T-helper 2 cell treated with Interferon-gamma antibody and Interleukin-4, amounts not matched to agents 100 ng/mL and 5 ng/mL, for 36 hours (primary cell): ENCODE data around the gene STX19. TPM values are rescaled to one million over a fixed set of nuclear protein-coding genes. Genes with fewer than 3 reads are reported as not detected.

Experiments
- intact Hi-C: fragments of 100-400 bp; cut with micrococcal nuclease; formaldehyde crosslinking; loops from one replicate; pipeline ENCODE4 v1.15.1; 2023
- total RNA-seq: library from RNA; stranded (reverse); gene quantifications from 2 replicates; pipeline ENCODE4 v1.2.3, GENCODE V29; 2022

Gene STX19
- total RNA-seq, 1 donor from 2014 or later = not detected

GRCh38 chr3:94036909-94037507 is 8.6 kb upstream of the STX19 start:
- intact Hi-C loops = no loop called here

- intact Hi-C loops = no loop called here
Observed at GRCh38 chr3:94026623-94027022, 1.8 kb downstream of the STX19 start.

DNA sequence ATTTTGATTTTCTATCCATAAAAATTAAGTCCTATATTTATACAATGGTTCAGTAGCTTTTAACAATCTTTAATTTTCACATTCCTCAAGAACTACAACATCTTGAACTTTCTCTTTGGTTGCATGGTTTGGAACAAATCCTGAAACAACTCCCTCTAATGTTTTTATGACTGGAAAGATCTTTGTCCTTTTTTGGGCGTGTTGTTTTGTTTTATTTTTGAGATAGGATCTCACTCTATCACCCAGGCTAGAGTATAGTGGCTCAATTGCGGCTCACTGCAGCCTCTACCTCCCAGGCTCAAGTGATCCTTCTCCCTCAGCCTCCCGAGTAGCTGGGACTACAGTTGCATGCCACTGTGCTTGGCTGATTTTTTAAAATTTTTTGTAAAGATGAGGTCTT is 4.0 kb downstream of the STX19 start:
- intact Hi-C loops = no loop called here

DNA sequence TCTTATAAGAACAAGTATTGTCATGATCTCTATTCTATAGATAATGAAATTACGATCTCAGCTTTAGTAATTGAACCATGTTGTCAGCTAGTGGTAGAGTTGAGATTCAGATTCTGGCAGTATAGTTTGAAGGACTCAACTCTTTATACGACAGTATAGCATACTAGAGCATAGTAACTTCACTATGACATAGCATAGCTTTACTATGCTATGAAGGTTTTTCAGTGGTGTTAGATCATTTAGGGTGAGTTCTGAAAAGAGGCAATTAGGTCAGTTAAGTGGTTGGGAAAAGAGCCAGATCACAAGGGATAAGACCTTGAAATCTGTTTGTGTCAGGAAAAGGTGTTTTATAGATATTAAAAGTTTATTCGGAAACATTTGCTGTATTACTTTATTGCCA is 8.1 kb downstream of the STX19 start:
- intact Hi-C loops = no loop called here

- intact Hi-C loops = no loop called here
Observed at GRCh38 chr3:94019659-94020058, 8.7 kb downstream of the STX19 start.

- intact Hi-C loops = no loop called here
Observed at GRCh38 chr3:94015025-94015424, 13.4 kb downstream of the STX19 start.

DNA sequence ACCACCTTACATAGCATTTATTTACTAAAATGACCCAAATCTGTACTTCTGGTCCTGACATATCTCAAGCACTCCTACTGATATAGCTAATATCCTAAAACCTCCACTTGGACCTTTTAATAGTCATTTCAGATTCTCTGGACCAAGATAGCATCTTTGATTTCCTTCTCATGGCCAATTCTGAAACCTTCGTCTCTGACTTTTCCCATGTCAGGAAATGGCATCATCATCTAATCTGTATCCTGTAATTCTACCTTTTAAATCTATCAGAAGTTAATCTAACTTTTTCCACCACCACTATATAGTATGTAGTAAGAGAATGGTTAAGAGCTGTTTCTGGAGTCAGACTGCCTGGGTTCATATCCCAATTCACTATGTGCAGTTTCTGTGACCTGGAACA is 16.2 kb downstream of the STX19 start:
- intact Hi-C loops = loop anchor here (1.0 kb wide), 1 partner anchor 51 kb away; the partner anchor contains the start of gene NSUN3

- intact Hi-C loops = no loop called here
Observed at GRCh38 chr3:94011233-94011711, 17.1 kb downstream of the STX19 start.

DNA sequence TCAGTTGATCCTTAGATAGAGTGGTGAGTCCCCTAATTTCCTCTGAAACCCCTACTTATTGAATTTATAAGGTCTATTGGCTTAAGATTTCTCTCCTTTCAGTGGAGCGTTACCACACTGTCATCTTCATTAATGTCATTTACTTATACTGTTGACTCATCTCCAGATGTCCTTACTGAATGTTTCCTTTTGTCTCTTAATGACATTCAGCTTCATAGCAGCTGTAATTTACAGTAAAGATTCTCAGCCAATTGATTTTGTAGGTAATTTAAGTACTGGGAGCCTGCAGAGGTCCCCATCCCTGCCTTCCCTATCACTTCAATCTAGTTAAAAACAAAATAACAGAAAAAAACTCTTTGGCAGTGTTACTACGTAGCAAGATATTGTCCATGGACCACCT is 18.8 kb downstream of the STX19 start:
- intact Hi-C loops = no loop called here

- intact Hi-C loops = no loop called here
Observed at GRCh38 chr3:94008253-94008652, 20.1 kb downstream of the STX19 start.

GRCh38 chr3:94004301-94004910 is 24.0 kb downstream of the STX19 start:
- intact Hi-C loops = loop anchor here (1.0 to 2.0 kb wide), 5 partner anchors 25 to 244 kb away; partner anchors contain the start of gene NSUN3

DNA sequence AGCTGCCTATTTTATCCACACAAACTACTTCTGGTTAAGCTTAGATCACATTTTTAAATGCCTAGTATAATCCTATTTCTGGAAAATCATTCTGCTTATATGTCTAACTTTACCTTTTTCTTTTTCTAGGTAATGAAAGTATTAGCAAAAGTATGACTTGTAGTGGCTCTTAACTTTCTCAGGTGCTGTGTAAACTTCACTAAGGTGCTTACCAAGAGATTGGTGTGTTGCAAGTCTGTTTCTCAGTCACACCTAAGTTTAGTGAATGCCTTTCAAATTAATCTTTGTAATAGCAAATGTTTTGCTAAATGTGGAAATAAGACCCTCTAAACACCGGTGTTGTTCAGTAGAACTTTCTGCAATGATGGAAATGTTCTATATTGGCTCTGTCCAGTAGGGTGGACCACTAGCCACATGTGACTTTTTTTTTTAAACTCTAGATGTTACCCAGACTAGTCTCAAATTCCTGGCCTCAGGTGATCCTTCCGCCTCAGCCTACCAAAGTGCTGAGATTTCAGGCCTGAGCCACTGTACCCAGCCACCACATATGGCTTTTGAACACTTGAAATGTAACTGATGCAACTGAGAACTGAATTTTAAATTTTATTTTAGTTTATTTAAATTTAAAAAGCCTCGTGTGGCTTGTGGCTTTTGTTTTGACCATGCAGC is 26.4 kb downstream of the STX19 start:
- intact Hi-C loops = no loop called here

DNA sequence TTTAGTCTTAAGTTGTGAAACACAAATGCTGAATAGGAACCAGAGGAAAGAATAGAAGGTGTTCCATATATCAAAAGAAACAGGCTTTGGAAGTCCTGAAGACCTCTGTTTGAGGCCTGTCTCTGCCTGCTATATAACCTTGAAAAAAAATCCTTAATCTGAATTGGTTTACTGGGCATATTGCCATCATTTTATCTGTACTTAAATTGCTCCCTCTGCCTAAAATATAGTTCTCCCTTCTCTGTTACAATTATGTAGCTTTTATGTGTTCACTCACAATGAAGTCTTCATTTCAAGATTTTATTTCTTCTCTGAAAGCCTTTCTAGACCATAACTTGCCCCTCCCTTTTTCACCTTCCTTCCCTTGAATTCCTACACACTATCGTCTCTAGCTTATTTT is 27.2 kb downstream of the STX19 start:
- intact Hi-C loops = no loop called here

DNA sequence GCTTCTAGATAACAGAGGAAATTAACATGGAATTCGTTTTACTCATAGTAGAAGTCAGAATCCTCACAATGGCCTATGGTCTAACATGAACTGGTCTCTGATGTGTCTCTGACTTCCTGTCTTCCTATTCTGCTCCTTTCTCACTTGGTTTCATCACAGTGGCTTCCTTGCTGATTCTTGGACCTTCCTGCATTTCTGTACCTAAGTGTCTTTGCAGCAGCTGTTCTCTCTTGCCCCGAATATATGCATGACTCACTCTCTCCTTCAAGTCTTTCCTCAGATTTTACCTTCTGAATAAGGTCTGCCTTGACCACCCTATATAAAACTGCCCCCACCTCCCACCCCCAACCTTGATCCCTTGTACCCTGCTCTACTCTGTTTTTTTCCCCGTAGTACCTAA is 34.3 kb downstream of the STX19 start:
- intact Hi-C loops = no loop called here

GRCh38 chr3:93992207-93992606 is 36.2 kb downstream of the STX19 start:
- intact Hi-C loops = no loop called here

GRCh38 chr3:93991631-93992030 is 36.8 kb downstream of the STX19 start:
- intact Hi-C loops = no loop called here

GRCh38 chr3:93989241-93989640 is 39.2 kb downstream of the STX19 start:
- intact Hi-C loops = no loop called here

DNA sequence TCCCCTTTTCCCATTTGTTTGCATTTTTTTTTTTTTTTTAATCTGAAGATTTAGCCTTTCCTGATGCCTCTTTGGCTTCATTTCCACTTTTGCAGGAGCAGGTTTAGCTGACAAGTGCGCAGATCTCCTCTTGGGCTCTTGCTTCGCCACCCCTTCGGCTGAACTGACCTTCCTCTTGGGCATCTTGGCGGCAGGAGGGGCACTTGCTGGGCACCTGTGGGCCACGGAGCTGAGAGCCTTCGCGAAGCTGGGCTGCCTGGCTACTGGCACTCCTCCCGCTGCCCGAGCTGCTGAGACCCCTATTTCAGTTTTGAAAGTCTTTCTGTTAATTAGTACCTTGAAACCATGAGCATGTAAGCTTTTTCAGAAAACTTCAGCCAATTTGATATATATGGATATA is 39.6 kb downstream of the STX19 start:
- intact Hi-C loops = no loop called here

DNA sequence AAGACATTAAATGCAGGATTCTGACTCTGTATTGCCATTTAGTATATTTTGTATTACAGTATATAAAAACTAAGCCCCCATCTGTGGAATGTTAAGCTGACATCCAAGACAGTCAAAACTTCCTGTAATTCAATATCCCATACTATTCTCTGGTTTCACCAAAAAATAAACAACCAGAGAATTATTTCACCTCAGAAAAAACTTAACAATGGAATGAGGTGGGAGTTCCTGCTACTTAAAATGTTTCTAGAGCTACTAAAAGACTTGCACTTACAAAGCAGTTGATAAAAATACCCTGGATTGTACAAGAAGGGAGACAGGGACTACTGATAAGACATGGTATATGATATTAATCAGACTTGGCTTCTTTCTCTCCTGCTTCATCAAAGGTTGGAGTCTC is 40.1 kb downstream of the STX19 start:
- intact Hi-C loops = no loop called here

- intact Hi-C loops = no loop called here
Observed at GRCh38 chr3:93984618-93985017, 43.8 kb downstream of the STX19 start.

DNA sequence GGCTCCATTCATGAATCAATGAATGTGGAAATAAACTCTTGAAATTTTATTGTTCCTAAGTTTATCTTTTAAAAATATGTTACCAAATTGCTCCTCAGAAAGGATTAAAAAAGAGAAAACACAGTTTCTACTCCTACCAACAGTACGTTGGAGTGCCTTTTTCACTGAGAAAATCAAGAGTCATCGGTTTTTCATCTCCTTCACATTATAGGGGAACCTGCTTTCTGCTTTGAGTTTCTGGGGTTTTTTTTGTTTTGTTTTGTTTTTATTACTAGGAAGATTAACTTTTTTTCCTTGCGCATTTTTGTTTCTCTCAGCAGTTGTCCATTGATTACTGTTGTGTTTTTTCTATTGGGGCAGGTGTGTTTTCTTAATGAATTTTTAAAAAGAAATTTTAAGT is 45.0 kb downstream of the STX19 start:
- intact Hi-C loops = no loop called here

DNA sequence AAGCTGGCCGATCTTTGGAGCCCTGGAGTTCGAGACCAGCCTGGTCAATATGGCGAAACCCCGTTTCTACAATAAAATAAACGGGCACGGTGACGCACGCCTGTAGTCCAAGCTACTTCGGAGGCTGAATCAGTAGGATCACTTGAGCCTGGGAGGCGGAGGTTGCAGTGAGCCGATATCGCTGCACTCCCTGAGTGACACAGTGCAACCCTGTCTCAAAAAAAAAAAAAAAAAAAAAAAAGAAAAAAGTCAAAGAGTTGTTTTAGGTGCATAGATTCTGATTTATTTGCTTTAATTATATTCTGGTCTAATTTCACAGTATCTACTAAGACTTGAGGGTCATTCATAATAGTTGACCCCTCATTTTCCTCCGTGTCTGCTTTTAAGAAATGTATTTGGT is 46.7 kb downstream of the STX19 start:
- intact Hi-C loops = loop anchor here (1.0 kb wide), 1 partner anchor 8 kb away; the partner anchor contains the start of gene PROS1
